SKM-1 treated with dmso at 0.1 percent for 144 hours (cell line): ENCODE measurements around the gene C16orf95.
"Not testable (repeated sequence)": the region's sequence is repeated elsewhere in the genome, so short reads cannot be mapped to it uniquely, and the experiment has no call there.

Source experiments
- DNase-seq: peaks from one replicate; lab custom pipeline; 2025; ENCODE audit not compliant: unreplicated experiment; lab: John Stamatoyannopoulos, UW

C16orf95 gene, protein sequence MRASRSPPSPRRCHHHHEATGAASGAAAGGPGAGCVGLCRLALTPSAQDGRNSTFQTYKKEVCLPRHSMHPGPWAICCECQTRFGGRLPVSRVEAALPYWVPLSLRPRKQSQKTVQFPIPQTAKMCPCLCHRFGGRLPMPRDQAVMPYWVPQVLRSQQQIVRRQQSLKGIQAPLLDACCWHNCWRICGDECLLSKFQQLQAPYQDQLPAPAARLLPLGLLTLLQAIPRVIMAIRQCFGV

DNA sequence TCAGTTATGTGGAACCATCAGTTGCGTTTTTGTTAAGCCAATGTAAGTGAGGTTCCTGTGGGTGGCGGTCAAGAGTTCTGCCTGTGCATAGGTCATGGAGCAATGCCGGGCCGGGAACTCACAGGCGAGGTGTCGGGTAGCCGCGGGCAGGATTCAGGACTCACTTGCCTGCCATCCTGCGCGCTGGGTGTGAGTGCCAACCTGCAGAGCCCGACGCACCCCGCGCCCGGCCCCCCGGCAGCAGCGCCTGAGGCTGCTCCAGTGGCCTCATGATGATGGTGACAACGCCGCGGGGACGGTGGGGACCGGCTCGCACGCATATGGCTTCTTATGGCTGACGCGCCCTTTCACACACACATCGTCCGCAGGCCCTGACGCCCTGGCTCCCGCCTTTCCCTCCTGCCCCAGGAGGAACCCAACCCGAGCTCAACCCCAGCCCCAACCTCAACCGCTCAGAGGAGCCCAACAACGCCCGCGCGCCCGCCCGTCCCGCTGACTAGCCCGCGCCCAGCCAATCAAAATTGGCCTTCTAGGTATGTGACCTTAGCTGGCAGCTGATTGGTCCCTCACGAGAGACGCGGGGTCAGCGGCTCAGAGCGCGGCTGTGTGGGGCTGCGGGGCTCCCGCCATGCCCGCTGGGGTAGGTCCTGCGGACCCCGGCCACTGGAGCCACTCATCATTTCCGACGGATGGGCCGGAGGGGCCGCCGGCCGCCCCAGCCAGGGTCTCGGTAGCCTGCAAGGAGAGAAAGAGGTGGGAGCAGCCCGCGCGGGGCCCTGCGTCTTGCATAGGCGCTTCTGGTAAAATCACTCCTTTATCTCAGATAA lies at the start of gene C16orf95:
TSS of gene C16orf95 (minus strand) at position 470 of the 827 bp plus-strand sequence. CDS start at position 320, 150 bp downstream.
- peak; percentile 86 for DNase-seq

DNA sequence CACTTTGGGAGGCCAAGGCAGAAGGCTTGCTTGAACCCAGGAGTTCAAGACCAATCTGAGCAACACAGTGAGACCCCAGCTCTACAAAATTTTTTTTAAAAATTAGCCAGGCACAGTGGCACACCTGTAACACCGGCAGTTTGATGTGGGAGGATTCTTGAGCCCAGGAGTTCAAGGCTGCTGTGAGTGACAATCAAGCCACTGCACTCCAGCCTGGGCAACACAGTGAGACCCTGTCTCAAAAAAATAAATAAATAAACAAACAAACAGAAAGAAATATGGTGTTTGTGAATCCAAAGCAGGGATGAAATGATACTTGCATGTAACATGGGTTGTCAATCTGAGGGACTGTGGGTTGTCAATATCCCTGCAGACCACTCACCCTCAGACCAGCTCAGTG lies 49.7 kb upstream of the C16orf95 start:
- no peak for DNase-seq

DNA sequence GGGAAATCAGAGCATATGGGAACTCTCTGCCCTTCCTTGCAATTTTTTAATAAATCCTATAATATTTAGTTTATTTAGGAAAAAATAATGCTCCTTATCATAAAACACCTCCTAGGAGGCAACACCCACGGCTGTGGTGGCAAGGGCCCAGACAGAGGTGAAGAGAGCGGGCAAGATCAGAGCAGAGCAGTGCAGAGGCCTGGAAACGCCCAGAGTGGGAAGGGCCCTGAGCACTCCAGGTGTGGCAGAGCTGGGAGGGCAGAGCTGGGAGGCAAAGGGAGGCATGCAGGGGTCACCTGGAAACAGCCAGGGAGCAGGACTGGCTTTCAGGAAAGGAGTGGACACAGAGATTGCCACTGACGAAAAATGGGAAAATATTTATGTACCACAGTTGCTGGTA lies 49.1 kb upstream of the C16orf95 start:
- no peak for DNase-seq

DNA sequence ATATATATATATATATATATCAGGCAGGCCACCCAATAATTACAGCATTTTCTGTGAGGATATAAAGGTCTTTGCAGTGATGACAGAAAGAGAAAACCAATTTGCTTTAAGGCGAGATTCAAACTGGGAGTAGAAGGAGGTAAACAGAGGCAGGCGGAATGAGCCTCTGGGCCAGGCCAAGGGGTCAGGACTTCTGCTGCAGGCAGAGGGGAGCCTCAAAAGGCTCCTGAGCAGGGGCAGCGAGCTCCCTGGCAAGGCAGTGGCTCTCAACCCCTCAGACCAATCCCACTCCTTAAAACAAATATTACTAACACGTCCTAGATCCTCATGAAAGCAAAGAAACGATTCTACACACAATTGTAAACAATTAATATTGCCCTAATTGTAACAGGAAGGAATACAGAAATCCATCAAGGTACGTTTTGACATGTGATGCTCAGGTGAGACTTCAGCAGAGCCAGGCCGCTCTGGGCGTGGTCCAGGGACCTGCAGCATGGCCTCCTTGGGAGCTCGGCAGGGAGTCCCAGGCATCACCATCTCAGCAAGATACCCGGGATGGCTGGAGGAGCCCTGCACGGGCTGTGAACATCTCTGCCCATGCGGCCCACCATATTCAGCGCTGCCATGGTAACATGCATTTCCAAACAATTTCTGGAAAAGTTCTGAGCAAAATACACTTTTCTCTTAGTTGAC lies 48.0 kb upstream of the C16orf95 start:
- no peak for DNase-seq

DNA sequence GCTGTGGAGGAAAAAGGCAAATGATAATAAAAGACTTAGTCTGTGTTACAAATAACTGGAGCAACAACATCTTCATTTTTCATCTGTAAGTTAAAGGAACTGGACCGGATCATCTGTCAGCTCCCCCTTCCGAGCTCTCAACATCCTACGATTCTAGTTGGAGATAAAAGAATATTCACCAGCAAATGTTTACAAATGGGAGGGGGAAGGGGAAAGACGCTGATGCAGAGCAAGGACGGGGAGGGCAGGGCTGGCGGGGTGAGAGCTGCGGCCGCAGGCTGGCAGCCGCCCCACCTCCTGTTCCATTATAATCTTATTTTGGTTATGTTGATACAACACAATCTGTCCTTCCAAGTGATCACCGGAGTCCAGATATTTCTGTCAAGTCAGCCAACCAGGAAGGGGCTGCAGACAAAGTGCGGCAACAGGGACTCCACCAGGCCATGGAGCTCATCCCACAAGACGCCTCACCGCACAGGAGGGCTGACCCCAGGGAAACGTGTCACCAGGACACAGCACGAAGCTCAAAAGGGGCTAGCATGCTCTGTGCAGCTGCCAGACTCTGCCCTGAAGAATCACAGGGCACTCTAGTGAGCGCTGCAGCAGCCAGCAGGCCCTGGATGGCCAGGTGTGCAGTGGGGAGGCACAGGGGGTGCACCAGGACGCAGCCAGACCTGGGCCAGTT lies 46.7 kb upstream of the C16orf95 start:
- no peak for DNase-seq

DNA sequence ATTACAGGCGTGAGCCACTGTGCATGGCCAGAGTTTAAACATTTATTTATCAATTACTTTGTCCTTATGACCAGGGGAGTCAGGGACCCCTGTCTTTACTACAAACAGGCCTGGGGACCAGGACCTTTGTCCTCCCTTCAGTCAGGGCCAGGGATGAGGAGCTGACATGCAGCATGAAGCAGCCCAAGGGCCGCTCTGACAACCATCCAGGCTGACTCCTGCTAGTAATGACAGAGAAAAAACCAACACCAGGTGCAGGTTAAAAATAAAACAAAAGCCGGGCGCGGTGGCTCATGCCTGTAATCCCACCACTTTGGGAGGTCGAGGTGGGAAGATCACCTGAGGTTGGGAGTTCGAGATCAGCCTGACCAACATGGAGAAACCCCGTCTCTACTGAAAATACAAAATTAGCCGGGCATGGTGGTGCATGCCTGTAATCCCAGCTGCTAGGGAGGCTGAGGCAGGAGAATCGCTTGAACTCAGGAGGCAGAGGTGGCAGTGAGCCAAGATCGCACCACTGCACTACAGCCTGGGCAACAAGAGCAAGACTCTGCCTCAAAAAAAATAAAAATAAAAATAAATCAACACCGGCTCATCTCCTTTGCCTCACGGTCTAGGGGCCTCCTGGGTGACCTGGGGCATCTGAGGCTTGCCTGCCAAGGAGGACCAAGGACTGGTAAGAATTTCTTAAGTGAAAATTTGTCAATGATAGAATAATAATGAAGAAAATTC lies 45.8 kb upstream of the C16orf95 start:
- not testable (repeated sequence) for DNase-seq

DNA sequence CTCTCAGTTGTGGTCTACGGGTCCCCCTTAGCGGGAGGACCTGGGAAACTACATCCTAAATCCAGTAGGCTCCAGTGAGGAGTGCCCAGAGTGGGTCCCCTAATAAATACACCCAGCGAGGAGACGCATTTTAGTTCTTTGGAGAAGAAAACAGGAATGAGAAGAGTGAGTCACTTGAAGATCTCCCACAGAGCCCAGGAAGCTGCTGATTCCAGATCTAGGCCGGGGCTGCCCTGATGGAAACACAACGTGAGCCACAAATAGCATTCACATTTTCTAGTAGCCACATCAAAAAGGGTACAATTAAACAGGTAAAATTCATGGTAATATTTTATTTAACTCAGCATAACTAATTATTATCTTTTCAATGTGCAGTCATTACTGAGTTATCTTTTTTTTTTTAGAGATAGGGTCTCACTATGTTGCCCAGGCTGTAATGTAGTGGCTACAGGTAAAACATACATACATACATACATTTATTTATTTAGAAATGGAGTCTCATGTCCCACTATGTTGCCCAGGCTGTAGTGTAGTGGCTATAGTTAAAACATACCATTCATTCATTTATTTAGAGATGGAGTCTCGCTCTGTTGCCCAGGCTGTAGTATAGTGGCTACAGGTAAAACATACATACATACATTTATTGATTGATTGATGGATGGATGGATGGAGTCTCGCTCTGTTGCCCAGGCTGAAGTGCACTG lies 44.9 kb upstream of the C16orf95 start:
- DNase-seq = no peak

DNA sequence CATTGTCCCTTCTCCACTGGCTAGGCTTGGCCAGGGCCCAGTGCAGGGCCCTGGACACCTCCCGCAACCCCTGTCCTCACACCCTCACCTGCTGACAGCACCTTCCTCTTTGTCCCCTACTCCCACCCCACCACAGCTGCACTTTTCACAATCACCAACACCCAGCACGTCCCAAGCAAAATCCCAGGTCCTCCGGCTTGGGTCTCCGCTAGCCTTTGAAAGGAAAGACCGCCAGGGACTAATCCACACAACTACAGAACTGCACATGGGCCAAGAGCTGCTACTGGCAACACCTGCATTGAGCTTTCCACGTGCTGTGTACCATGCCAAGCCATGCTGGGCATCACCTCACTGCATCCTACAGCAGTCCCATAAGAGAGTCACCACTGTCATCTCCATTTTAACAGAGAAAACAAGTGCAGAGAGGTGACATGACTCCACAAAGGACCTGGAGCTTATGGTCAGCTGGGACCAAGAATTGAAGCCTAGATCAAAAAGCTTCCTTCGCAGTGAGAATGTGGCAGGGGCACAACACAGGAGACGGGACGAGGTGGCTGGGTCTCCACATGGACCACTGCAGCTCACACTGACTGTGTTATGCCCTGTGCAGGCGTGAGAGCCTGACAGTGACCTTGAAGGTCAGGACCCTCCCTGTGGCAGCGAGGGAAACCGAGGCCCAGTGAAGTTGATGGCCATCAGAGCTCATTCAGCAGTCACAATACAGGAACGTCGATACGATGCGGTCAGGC lies 43.8 kb upstream of the C16orf95 start:
- no peak for DNase-seq

DNA sequence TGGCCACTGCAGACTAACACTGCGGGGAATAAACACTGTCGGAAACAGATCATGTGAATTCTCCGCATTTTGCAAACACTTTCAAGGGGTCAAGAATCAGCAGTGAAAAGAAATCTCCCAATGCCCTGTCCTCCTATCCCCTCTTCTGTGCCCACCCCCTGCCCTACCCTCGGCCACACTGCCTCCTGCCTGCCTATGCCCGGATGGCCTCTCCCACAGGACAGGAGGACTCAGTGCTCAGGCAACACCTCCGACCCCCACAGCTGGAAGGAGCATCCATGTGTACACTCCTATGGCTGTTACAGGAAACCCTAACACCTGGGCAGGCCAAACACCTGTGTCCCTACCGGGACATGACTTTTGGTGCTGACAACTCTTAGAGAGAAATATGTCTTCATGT lies 41.9 kb upstream of the C16orf95 start:
- no peak for DNase-seq

DNA sequence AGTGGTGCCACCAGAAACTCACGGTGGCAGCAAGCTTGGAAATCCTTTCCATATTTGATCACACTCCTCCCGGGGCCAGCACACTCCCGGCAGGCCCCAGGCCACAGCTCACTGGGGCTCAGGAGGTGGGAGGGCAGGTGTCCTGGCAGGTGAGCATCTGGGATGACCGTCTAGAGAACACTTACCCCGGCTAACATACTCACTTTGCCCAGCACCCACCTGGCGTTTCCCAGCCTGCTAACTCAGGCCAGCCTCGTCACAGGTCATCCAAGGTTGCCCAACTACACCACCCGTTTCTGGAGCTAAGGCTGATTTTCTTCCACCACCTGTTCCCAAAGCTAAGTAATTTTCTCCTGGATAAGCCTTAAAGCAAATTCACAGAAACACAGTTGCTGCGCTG lies 41.5 kb upstream of the C16orf95 start:
- DNase-seq = no peak

DNA sequence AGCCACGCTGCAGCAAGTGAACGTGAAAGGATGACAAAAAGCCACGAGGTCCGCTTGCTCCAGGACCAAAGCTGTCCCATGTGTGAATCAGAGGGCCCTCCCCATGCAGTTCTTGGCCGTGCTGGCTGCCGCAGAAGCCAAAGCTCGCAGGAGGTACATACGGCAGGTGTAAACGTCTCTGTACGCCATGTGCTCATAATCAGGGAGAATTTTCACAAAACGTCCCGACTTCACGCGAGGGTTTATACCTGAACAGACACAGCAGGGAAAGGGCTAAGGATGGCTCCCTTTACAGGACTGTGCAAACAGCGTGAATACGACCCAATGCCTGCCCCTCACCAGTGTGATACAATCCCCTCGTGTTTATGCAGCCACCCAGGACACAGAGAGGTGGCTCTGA lies 41.1 kb upstream of the C16orf95 start:
- no peak for DNase-seq

DNA sequence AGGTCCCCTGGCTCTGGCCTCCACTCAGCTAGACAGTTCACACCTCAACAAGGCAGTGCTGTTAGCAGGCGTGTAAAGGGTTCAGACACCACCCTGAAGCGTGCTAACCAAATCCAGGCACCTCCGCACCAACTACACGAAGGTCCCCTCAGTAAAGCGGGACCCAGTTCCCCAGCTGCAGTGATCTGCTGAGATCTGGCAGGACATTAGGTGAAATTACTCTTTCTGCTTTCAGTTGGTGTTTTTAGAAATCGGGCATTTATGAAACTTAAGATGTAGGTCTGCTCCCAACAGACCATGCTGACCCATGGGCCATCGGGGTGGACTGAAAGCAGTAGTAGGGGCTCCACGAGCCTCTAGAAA lies 39.3 kb upstream of the C16orf95 start:
- DNase-seq = no peak

DNA sequence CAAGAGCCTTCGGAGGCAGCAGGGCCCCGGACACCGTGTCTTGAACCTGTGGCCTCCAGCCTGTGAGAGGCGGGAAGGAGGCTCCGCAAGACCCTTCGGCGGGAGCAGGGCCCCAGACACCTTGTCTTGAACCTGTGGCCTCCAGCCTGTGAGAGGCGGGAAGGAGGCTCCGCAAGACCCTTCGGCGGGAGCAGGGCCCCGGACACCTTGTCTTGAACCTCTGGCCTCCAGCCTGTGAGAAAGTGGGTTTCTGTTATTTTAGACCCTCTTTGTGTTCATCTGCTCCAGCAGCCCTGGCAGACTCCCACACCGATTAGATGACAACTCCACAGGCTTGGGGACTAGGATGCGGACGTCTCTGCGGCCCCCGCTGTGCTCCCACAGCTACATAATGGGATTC lies 36.4 kb upstream of the C16orf95 start:
- DNase-seq = no peak

DNA sequence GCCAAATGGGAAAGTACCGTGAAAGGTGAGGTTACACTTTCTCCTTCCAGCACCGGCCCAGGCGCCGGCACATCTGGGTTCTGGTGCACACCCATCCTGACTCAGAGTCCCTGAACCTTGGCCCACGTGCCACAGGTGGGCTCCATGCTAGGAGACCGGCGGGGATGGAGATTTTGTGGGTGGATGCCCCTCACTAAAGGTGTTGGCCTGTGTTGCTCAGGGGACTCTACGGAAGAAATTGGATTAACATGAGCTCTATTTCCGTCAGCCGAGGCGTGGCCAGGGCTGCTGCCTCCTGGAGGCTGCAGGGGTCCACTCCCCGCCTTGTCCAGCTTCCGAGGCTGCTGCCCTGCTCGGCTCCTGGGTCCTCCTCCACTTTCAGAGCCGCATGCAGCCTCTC lies 35.6 kb upstream of the C16orf95 start:
- DNase-seq = no peak

DNA sequence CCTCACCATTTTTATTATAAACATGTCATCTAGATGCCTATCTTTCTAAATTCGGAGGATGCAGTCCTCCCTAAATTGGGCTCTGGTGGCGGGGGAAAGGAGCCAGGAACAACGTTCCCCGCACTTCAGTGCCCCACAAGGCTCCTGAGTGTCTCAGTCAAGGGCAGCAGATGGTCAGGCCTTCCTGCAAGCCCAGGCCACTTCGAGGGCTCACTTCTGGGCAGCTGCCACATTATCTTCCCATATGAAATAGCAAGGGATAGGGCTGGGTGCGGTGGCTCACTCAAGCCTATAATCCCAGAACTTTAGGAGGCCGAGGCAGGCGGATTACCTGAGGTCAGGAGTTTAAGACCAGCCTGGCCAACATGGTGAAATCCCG lies 34.1 kb upstream of the C16orf95 start:
- DNase-seq = no peak

DNA sequence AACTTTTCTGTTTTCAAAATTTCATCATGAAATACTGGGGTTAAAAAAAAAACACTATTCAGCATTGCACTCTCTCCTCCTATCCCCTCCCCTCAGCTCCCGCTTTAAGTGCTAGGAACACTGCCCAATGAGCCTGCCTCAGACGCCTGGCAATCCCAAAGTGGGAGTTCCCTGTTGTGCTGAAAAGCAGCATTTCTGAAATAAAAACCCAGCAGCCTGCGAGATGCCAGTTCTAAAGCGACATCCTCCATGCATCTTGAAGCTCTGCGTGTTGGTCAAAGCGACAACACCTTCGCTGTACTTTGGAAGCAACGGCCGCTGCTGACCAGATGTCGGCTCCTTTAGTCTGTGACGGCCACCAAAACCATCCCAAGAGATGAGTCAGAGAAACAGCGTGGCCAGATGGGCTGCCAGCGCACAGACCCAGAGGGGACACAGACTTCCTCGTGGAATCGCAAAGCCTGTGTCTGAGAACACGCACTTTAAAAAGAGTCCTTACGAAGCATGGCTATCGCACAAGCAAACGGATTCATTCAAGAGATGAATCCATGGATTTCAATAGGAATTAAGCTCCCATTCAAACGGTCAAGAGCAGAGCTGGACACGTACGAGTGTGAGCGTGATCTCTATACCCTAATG lies 33.6 kb upstream of the C16orf95 start:
- DNase-seq = no peak

DNA sequence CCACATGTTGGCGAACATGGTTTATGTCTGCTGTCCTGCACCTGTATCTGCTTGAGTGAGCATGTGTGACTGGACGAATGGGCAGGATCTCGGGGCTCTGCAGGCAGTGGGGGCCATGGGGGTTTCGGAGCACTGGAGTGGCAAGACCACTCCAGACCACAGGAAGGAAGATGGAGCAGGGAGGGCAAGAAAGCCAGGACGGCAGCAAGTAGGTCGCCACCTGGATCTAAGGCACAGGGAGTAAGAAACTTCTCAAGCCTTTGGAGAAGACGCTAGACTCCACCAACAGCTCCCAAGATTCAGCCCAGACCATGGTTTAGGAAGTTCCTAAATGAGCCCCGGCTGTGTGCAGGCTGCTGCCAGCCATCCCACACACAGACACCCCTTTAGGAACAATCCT lies 32.8 kb upstream of the C16orf95 start:
- no peak for DNase-seq

DNA sequence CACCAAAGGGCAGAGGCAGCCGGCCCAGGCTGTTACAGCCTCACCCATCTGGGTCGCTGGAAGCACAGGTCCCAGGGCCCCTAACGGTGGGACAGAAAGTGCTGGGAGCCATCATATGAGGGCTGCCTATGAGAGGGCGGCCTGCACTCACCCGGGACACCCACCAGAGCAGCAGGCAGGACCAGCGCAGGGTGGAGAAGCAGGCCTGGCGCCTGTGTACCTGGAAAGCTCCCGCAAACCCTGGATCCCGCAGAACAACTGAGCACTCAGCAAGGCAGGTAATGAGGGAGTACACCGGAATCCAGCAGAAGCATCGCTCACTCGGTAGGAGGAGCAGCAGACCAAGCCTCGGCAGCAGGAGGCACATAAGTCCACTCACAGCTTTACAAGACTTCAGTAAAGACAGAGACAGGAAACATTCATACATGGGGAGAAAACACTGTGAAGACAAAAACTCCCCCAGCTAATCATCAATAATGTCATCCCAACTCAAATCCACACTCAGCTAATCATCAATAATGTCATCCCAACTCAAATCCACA lies 31.5 kb upstream of the C16orf95 start:
- DNase-seq = no peak
